ENCODE data around the gene OSCAR. TPM values are rescaled to one million over a fixed set of nuclear protein-coding genes. Genes with fewer than 3 reads are reported as not detected.
A peak's percentile ranks its signal among the peaks of the same experiment; 100 is the strongest.

Gene OSCAR
- total and polyA plus RNA-seq, 10 of the 15 experiments (the other 5 are each of a cell fraction or from before 2014, with no cell fraction given): 0.08 to 0.27 (median 0.10) TPM; not detected in 7

DNA sequence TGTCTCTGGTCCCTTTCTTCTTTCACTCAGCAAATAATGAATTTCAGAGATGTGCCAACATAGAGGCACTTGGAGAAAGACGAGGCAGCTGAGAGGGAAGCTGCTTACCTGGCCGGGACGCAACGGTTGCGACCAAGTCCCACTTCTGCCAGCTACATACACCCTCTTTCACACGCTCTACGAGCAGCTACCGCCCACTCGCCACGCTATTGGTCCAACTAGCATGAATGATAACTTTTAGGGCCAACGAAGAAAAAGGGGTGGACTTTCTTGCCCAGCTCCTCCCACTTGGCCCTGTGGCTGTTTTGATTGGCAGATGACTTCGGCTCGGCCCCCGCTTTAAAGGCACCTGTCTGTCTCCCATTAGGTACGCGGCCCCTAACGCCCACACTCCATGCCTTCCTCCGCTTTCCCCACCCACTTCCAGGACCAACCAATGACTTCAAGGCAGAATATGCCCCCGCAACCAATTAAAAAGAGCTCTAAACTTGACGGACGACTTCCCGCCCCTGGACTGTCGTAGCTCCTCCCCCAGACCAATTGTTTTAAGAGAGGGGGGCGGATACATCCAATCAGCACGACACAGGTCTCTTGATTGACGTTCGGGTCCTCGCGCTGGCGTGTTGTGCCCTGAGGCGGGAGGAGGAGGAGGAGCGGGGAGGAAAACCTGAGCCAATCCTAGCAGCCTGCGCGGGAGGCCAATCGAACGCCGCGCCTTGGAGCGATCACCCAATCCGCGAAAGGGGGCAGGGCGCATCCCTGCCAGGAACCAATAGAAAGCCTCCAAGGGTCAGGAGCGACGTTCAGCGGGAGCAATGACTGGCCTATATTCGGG lies 36.5 kb upstream of the OSCAR start (continued):
- TF ChIP-seq, protein P1, sequence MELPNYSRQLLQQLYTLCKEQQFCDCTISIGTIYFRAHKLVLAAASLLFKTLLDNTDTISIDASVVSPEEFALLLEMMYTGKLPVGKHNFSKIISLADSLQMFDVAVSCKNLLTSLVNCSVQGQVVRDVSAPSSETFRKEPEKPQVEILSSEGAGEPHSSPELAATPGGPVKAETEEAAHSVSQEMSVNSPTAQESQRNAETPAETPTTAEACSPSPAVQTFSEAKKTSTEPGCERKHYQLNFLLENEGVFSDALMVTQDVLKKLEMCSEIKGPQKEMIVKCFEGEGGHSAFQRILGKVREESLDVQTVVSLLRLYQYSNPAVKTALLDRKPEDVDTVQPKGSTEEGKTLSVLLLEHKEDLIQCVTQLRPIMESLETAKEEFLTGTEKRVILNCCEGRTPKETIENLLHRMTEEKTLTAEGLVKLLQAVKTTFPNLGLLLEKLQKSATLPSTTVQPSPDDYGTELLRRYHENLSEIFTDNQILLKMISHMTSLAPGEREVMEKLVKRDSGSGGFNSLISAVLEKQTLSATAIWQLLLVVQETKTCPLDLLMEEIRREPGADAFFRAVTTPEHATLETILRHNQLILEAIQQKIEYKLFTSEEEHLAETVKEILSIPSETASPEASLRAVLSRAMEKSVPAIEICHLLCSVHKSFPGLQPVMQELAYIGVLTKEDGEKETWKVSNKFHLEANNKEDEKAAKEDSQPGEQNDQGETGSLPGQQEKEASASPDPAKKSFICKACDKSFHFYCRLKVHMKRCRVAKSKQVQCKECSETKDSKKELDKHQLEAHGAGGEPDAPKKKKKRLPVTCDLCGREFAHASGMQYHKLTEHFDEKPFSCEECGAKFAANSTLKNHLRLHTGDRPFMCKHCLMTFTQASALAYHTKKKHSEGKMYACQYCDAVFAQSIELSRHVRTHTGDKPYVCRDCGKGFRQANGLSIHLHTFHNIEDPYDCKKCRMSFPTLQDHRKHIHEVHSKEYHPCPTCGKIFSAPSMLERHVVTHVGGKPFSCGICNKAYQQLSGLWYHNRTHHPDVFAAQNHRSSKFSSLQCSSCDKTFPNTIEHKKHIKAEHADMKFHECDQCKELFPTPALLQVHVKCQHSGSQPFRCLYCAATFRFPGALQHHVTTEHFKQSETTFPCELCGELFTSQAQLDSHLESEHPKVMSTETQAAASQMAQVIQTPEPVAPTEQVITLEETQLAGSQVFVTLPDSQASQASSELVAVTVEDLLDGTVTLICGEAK (IDR thresholded peaks at IDR 0.05; ENCODE audit: borderline replicate concordance): peak; percentile 58; the same call in 1 of the 2 replicates
- TF ChIP-seq SP1 (IDR thresholded peaks at IDR 0.05; ENCODE audit: low read depth, low read length): peak; percentile 98
- TF ChIP-seq CTCF (IDR thresholded peaks at IDR 0.05 in 2 of 3, conservative IDR thresholded peaks at IDR 0.05 in 1 of 3; ENCODE audit: control insufficient read depth in 2 of 3, extremely low read depth in 1 of 3, insufficient read depth in 1 of 3, low read depth in 3 of 3, low read length in 3 of 3): no peak
- TF ChIP-seq ZSCAN29 (IDR thresholded peaks at IDR 0.05): no peak
- TF ChIP-seq, protein P2, sequence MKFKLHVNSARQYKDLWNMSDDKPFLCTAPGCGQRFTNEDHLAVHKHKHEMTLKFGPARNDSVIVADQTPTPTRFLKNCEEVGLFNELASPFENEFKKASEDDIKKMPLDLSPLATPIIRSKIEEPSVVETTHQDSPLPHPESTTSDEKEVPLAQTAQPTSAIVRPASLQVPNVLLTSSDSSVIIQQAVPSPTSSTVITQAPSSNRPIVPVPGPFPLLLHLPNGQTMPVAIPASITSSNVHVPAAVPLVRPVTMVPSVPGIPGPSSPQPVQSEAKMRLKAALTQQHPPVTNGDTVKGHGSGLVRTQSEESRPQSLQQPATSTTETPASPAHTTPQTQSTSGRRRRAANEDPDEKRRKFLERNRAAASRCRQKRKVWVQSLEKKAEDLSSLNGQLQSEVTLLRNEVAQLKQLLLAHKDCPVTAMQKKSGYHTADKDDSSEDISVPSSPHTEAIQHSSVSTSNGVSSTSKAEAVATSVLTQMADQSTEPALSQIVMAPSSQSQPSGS (IDR thresholded peaks at IDR 0.05; ENCODE audit: low read length): no peak
- TF ChIP-seq, protein P3, sequence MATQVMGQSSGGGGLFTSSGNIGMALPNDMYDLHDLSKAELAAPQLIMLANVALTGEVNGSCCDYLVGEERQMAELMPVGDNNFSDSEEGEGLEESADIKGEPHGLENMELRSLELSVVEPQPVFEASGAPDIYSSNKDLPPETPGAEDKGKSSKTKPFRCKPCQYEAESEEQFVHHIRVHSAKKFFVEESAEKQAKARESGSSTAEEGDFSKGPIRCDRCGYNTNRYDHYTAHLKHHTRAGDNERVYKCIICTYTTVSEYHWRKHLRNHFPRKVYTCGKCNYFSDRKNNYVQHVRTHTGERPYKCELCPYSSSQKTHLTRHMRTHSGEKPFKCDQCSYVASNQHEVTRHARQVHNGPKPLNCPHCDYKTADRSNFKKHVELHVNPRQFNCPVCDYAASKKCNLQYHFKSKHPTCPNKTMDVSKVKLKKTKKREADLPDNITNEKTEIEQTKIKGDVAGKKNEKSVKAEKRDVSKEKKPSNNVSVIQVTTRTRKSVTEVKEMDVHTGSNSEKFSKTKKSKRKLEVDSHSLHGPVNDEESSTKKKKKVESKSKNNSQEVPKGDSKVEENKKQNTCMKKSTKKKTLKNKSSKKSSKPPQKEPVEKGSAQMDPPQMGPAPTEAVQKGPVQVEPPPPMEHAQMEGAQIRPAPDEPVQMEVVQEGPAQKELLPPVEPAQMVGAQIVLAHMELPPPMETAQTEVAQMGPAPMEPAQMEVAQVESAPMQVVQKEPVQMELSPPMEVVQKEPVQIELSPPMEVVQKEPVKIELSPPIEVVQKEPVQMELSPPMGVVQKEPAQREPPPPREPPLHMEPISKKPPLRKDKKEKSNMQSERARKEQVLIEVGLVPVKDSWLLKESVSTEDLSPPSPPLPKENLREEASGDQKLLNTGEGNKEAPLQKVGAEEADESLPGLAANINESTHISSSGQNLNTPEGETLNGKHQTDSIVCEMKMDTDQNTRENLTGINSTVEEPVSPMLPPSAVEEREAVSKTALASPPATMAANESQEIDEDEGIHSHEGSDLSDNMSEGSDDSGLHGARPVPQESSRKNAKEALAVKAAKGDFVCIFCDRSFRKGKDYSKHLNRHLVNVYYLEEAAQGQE (IDR thresholded peaks at IDR 0.05; ENCODE audit: low read depth, low read length): no peak
- no peak for TF ChIP-seq PML (IDR thresholded peaks at IDR 0.05; ENCODE audit: low read length)
- TF ChIP-seq SUPT20H (IDR thresholded peaks at IDR 0.05; ENCODE audit: borderline replicate concordance, control insufficient read depth, low read depth, low read length): no peak
- no peak for TF ChIP-seq ASH2L (IDR thresholded peaks at IDR 0.05; ENCODE audit: borderline replicate concordance, low read depth)
- TF ChIP-seq, protein P4, sequence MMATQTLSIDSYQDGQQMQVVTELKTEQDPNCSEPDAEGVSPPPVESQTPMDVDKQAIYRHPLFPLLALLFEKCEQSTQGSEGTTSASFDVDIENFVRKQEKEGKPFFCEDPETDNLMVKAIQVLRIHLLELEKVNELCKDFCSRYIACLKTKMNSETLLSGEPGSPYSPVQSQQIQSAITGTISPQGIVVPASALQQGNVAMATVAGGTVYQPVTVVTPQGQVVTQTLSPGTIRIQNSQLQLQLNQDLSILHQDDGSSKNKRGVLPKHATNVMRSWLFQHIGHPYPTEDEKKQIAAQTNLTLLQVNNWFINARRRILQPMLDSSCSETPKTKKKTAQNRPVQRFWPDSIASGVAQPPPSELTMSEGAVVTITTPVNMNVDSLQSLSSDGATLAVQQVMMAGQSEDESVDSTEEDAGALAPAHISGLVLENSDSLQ (IDR thresholded peaks at IDR 0.05): peak; percentile 99
- TF ChIP-seq NFYA (IDR thresholded peaks at IDR 0.05; ENCODE audit: borderline replicate concordance, low read depth, low read length): peak; percentile 88
- TF ChIP-seq, protein P5, sequence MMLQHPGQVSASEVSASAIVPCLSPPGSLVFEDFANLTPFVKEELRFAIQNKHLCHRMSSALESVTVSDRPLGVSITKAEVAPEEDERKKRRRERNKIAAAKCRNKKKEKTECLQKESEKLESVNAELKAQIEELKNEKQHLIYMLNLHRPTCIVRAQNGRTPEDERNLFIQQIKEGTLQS (IDR thresholded peaks at IDR 0.05; ENCODE audit: borderline replicate concordance, extremely low read depth, low read depth, low read length): no peak
- TF ChIP-seq NFYB (IDR thresholded peaks at IDR 0.05; ENCODE audit: insufficient read depth, low read depth, low read length): peak; percentile 93
